Activated CD8-positive, alpha-beta memory T cell treated with anti-CD3 and anti-CD28 coated beads, Interleukin-2, amount 50 U/mL, for 24 hours (primary cell): Measurements from ENCODE around the gene MRPL12.

Experiments
- DNase-seq: peaks from one replicate; pipeline ENCODE4 v3.0.0-alpha.2; 2020; ENCODE audit errors: extremely low read depth

Gene MRPL12

DNA sequence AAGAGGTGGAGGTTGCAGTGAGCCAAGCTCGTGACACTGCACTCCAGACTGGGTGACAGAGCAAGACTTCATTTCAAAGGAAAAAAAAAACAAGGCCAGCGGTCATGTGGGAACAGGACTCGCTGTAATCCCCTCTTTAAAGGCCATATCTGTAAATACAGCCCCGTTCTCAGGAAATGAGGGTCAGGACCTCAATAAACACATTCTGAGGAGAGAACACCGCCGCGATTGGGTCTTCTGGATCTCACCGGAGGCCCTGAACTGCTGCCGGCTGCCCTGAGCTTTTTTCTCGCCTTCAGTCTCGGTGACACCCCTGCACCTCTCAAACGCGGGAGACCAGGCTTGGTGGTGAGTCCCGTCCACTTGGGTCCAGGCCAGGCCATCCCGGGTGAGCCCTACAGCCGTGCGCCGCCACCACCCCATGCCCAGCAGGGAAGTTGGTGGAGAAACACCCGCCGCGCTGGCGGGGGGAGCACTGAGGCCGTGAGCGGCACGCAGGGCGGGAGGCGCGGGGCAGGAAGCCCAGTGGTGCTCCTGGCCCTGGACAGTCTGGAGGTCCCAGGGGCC lies 37.3 kb downstream of the MRPL12 start:
- no peak for DNase-seq

- no peak for DNase-seq
Measured at GRCh38 chr17:81741049-81741593, 38.0 kb downstream of the MRPL12 start.

DNA sequence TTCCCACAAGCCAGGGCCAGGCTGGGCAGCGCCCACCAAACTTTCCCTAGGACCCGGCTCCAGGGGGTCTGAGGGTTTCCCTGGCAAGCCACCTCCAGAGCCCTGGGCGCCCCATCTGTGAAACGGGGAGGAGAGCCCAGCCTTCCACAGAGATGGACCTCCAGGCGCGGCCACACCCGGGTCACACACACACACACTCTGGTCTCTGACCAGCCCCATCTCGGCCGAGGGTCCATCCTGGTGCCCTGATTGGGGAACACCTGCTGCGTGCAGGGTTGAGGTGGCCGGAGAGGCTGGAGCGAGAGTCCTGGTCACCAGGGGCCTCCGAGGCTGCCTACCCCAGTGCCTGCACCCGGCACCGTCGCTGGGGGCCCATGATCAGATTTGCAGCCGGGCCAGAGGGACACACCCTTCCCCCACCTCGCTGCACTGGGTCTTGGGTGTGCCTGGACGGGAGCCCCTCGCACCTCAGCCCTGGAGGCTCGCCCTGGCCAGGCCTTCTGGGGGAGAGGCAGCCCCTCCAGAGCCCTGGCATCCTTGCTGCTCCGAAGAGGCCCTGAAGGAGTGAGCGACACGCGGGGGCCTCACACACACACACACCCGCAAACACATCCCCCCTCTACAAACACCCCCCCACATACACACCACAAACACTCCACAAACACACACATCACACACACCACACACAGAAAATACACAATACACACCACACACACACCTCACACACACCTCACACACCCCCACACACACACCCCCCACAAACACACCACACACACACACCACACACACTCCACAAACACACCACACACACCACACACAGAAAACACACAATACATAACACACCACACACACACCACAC lies 38.7 kb downstream of the MRPL12 start:
- DNase-seq, result no peak
